ENCODE measurements around the gene PLD6.

PLD6 gene

DNA sequence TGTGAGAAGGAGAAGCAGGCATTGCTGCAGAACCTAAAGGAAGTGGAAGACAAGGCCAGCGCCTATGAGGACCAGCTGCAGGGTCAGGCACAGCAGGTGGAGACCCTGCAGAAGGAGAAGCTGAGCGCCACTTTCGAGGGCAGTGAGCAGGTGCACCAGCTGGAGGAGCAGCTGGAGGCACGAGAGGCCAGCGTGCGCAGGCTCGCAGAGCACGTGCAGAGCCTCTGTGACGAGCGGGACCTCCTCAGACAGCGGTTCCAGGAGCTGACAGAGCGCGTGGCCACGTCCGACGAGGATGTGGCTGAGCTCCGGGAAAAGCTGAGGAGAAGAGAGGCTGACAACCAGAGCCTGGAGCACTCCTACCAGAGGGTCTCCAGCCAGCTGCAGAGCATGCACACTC is 41.5 kb downstream of the PLD6 start:
- TF ChIP-seq, protein P1, sequence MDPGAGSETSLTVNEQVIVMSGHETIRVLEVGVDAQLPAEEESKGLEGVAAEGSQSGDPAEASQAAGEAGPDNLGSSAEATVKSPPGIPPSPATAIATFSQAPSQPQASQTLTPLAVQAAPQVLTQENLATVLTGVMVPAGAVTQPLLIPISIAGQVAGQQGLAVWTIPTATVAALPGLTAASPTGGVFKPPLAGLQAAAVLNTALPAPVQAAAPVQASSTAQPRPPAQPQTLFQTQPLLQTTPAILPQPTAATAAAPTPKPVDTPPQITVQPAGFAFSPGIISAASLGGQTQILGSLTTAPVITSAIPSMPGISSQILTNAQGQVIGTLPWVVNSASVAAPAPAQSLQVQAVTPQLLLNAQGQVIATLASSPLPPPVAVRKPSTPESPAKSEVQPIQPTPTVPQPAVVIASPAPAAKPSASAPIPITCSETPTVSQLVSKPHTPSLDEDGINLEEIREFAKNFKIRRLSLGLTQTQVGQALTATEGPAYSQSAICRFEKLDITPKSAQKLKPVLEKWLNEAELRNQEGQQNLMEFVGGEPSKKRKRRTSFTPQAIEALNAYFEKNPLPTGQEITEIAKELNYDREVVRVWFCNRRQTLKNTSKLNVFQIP (CRISPR knock-in tag; IDR thresholded peaks at IDR 0.05; ENCODE audit: borderline replicate concordance, low read depth): no peak
- no peak for TF ChIP-seq RARB (CRISPR knock-in tag; IDR thresholded peaks at IDR 0.05)
- TF ChIP-seq, protein P2, sequence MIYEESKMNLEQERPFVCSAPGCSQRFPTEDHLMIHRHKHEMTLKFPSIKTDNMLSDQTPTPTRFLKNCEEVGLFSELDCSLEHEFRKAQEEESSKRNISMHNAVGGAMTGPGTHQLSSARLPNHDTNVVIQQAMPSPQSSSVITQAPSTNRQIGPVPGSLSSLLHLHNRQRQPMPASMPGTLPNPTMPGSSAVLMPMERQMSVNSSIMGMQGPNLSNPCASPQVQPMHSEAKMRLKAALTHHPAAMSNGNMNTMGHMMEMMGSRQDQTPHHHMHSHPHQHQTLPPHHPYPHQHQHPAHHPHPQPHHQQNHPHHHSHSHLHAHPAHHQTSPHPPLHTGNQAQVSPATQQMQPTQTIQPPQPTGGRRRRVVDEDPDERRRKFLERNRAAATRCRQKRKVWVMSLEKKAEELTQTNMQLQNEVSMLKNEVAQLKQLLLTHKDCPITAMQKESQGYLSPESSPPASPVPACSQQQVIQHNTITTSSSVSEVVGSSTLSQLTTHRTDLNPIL (CRISPR knock-in tag; IDR thresholded peaks at IDR 0.05; ENCODE audit: low read depth): no peak
- TF ChIP-seq BACH2 (CRISPR knock-in tag; IDR thresholded peaks at IDR 0.05; ENCODE audit: borderline replicate concordance): no peak
- TF ChIP-seq TCF4 (CRISPR knock-in tag; IDR thresholded peaks at IDR 0.05; ENCODE audit: borderline replicate concordance): no peak
- no peak for TF ChIP-seq ARNTL (CRISPR knock-in tag; IDR thresholded peaks at IDR 0.05; ENCODE audit: borderline replicate concordance, low read depth)
- TF ChIP-seq, protein P3, sequence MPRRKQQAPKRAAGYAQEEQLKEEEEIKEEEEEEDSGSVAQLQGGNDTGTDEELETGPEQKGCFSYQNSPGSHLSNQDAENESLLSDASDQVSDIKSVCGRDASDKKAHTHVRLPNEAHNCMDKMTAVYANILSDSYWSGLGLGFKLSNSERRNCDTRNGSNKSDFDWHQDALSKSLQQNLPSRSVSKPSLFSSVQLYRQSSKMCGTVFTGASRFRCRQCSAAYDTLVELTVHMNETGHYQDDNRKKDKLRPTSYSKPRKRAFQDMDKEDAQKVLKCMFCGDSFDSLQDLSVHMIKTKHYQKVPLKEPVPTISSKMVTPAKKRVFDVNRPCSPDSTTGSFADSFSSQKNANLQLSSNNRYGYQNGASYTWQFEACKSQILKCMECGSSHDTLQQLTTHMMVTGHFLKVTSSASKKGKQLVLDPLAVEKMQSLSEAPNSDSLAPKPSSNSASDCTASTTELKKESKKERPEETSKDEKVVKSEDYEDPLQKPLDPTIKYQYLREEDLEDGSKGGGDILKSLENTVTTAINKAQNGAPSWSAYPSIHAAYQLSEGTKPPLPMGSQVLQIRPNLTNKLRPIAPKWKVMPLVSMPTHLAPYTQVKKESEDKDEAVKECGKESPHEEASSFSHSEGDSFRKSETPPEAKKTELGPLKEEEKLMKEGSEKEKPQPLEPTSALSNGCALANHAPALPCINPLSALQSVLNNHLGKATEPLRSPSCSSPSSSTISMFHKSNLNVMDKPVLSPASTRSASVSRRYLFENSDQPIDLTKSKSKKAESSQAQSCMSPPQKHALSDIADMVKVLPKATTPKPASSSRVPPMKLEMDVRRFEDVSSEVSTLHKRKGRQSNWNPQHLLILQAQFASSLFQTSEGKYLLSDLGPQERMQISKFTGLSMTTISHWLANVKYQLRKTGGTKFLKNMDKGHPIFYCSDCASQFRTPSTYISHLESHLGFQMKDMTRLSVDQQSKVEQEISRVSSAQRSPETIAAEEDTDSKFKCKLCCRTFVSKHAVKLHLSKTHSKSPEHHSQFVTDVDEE (CRISPR knock-in tag; IDR thresholded peaks at IDR 0.05): no peak
- no peak for TF ChIP-seq ZNF565 (CRISPR knock-in tag; conservative IDR thresholded peaks at IDR 0.05; ENCODE audit: low read depth)
- no peak for TF ChIP-seq ZNF70 (CRISPR knock-in tag; IDR thresholded peaks at IDR 0.05)
- no peak for TF ChIP-seq PPARA (CRISPR knock-in tag; IDR thresholded peaks at IDR 0.05; ENCODE audit: borderline replicate concordance)
- TF ChIP-seq CSDC2 (CRISPR knock-in tag; IDR thresholded peaks at IDR 0.05): no peak
- TF ChIP-seq, protein P4, sequence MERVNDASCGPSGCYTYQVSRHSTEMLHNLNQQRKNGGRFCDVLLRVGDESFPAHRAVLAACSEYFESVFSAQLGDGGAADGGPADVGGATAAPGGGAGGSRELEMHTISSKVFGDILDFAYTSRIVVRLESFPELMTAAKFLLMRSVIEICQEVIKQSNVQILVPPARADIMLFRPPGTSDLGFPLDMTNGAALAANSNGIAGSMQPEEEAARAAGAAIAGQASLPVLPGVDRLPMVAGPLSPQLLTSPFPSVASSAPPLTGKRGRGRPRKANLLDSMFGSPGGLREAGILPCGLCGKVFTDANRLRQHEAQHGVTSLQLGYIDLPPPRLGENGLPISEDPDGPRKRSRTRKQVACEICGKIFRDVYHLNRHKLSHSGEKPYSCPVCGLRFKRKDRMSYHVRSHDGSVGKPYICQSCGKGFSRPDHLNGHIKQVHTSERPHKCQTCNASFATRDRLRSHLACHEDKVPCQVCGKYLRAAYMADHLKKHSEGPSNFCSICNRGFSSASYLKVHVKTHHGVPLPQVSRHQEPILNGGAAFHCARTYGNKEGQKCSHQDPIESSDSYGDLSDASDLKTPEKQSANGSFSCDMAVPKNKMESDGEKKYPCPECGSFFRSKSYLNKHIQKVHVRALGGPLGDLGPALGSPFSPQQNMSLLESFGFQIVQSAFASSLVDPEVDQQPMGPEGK (CRISPR knock-in tag; IDR thresholded peaks at IDR 0.05; ENCODE audit: borderline replicate concordance): no peak
- TF ChIP-seq ZC3H10 (CRISPR knock-in tag; IDR thresholded peaks at IDR 0.05): no peak
- TF ChIP-seq ESRRG (CRISPR knock-in tag; IDR thresholded peaks at IDR 0.05): no peak
- no peak for ATAC-seq

DNA sequence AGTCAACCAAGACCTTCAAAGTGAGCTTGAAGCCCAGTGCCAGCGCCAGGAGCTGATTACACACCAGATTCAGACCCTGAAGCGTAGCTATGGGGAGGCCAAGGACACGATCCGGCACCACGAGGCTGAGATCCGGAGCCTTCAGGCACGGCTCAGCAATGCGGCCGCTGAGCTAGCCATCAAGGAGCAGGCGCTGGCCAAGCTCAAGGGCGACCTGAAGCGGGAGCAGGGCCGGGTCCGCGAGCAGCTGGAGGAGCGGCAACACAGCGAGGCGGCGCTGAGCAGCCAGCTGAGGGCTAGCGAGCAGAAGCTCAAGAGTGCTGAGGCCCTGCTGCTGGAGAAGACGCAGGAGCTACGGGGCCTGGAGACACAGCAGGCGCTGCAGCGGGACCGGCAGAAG is 42.0 kb downstream of the PLD6 start:
- ATAC-seq: no peak
- TF ChIP-seq TCF4 (CRISPR knock-in tag; IDR thresholded peaks at IDR 0.05; ENCODE audit: borderline replicate concordance) (no peak), OSR1 (CRISPR knock-in tag; IDR thresholded peaks at IDR 0.05) (no peak), ZNF70 (CRISPR knock-in tag; IDR thresholded peaks at IDR 0.05) (no peak)

DNA sequence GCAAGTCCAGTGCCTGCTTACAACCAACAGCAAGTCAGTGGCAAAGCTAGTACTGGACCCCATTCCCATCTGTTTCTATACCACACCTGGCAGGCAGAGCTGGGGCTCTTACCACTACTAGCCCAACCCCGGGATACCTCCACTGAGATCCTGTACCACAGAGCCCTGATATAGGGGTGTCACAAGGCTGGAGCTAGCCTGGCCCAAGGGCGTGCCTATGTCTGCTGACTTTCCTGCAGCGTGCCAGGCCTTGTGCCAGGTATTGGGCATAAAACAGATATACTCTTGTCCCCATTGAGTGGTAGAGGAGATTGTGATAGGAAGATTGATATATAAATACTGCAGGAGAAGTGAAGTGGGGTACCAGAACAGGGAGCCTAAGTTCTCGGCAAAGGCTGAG is 44.4 kb downstream of the PLD6 start:
- TF ChIP-seq ZNF8 (CRISPR knock-in tag; IDR thresholded peaks at IDR 0.05): no peak
- TF ChIP-seq TCF4 (CRISPR knock-in tag; IDR thresholded peaks at IDR 0.05; ENCODE audit: borderline replicate concordance): no peak
- no peak for TF ChIP-seq ISL1 (CRISPR knock-in tag; IDR thresholded peaks at IDR 0.05)
- TF ChIP-seq, protein P5, sequence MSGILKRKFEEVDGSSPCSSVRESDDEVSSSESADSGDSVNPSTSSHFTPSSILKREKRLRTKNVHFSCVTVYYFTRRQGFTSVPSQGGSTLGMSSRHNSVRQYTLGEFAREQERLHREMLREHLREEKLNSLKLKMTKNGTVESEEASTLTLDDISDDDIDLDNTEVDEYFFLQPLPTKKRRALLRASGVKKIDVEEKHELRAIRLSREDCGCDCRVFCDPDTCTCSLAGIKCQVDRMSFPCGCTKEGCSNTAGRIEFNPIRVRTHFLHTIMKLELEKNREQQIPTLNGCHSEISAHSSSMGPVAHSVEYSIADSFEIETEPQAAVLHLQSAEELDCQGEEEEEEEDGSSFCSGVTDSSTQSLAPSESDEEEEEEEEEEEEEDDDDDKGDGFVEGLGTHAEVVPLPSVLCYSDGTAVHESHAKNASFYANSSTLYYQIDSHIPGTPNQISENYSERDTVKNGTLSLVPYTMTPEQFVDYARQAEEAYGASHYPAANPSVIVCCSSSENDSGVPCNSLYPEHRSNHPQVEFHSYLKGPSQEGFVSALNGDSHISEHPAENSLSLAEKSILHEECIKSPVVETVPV (CRISPR knock-in tag; IDR thresholded peaks at IDR 0.05): no peak
- no peak for ATAC-seq

DNA sequence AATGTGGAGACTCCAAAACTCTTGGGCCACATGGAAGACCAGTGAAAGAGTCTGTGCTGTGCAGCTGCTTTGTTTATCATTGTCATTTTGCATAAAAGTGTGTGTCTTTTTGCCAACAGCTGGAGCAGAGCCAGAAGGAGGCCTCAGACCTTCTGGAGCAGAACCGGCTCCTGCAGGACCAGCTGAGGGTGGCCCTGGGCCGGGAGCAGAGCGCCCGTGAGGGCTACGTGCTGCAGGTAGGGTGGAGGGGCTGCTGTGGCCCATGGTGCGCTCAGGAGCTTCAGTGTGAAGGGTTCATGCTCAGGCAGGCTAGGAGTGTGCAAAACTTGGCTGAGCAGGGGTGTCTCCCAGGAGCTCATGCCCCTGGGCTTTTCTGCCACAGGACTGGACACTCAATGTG is 45.0 kb downstream of the PLD6 start:
- no peak for ATAC-seq
- TF ChIP-seq ESRRG (CRISPR knock-in tag; IDR thresholded peaks at IDR 0.05) (no peak), ZNF8 (CRISPR knock-in tag; IDR thresholded peaks at IDR 0.05) (no peak), OSR1 (CRISPR knock-in tag; IDR thresholded peaks at IDR 0.05) (no peak), RARB (CRISPR knock-in tag; IDR thresholded peaks at IDR 0.05) (no peak), ZC3H10 (CRISPR knock-in tag; IDR thresholded peaks at IDR 0.05) (no peak), SNAI2 (CRISPR knock-in tag; IDR thresholded peaks at IDR 0.05) (no peak), CSDC2 (CRISPR knock-in tag; IDR thresholded peaks at IDR 0.05) (no peak), PPARA (CRISPR knock-in tag; IDR thresholded peaks at IDR 0.05; ENCODE audit: borderline replicate concordance) (no peak), ZFP30 (CRISPR knock-in tag; IDR thresholded peaks at IDR 0.05) (no peak), BACH2 (CRISPR knock-in tag; IDR thresholded peaks at IDR 0.05; ENCODE audit: borderline replicate concordance) (no peak), ZNF565 (CRISPR knock-in tag; conservative IDR thresholded peaks at IDR 0.05; ENCODE audit: low read depth) (no peak)
- TF ChIP-seq, protein P1 (CRISPR knock-in tag; IDR thresholded peaks at IDR 0.05; ENCODE audit: borderline replicate concordance, low read depth): no peak
- TF ChIP-seq, protein P2 (CRISPR knock-in tag; IDR thresholded peaks at IDR 0.05; ENCODE audit: low read depth): no peak
- TF ChIP-seq, protein P5 (CRISPR knock-in tag; IDR thresholded peaks at IDR 0.05): no peak

All from SK-N-SH treated with all-trans-retinoic acid at 6 μM for 48 hours (cell line).